H1 (cell line): ENCODE data around the gene PRR14L. TPM values are rescaled to one million over a fixed set of nuclear protein-coding genes. Genes with fewer than 3 reads are reported as not detected.

Experiments used
- CTCF ChIA-PET: fragments of 300-600 bp; sonication (Branson Sonifier 250); formaldehyde crosslinking; loops from one replicate; lab custom pipeline; 2021; ENCODE audit not compliant: partially characterized antibody; lab: Charles Lee
- POLR2A ChIA-PET: fragments of 300-600 bp; sonication (Branson Sonifier 250); formaldehyde crosslinking; loops from one replicate; lab custom pipeline; 2021; ENCODE audit warnings: inconsistent platforms; ENCODE audit not compliant: partially characterized antibody; lab: Charles Lee
- DNase-seq, 2 experiments: peaks; one replicate each; pipeline versions ENCODE4 v3.0.0 to v3.0.0-alpha.2; 2010 to 2022; ENCODE audit warnings: low spot score in 2 of 2, low read depth in 1 of 2, mixed read lengths in 1 of 2
- FAIRE-seq: peaks from 2 replicates; lab custom pipeline; 2011; peaks lifted over from hg19 to GRCh38; lab: Jason Lieb, UNC
- H2AFZ ChIP-seq: 2 replicates; pipeline ENCODE4 v1.8.1; 2012; ENCODE audit warnings: low read length, inconsistent platforms
- H2AK5ac ChIP-seq: 2 replicates; pipeline ENCODE4 v1.6.1; 2013; ENCODE audit warnings: low read depth, low read length
- H2BK120ac ChIP-seq: replicated peaks from 2 replicates; pipeline ENCODE3; 2013; ENCODE audit warnings: low read depth, low read length, inconsistent platforms
- H2BK12ac ChIP-seq: 2 replicates; pipeline ENCODE4 v1.6.1; 2013; ENCODE audit warnings: low read depth, low read length
- H2BK15ac ChIP-seq: 2 replicates; pipeline ENCODE4 v1.6.1; 2013; ENCODE audit warnings: low read length
- H2BK20ac ChIP-seq: 2 replicates; pipeline ENCODE4 v1.6.1; 2013; ENCODE audit warnings: low read length
- H2BK5ac ChIP-seq: 2 replicates; pipeline ENCODE4 v1.6.1; 2013; ENCODE audit warnings: low read depth, low read length
- H3K14ac ChIP-seq: 2 replicates; pipeline ENCODE4 v1.6.1; 2013; ENCODE audit warnings: inconsistent platforms; ENCODE audit not compliant: insufficient read length
- H3K18ac ChIP-seq: 2 replicates; pipeline ENCODE4 v1.6.1; 2013; ENCODE audit warnings: low read length; ENCODE audit errors: extremely low read depth
- H3K23ac ChIP-seq: 2 replicates; pipeline ENCODE4 v1.6.1; 2013; ENCODE audit warnings: inconsistent platforms; ENCODE audit not compliant: insufficient read length
- H3K23me2 ChIP-seq: 2 replicates; pipeline ENCODE4 v1.6.1; 2013; ENCODE audit warnings: low read depth, low read length
- H3K27ac ChIP-seq: 2 replicates; pipeline ENCODE4 v1.6.1; 2011; ENCODE audit warnings: low read depth, low read length, inconsistent platforms
- H3K27me3 ChIP-seq, 4 experiments: replicated peaks in 1 of 4; 1 replicate in 1 of 4; 2 replicates in 3 of 4; pipeline versions ENCODE4 v1.6.1 to v1.8.1; 2011 to 2013; ENCODE audit warnings: low read length in 3 of 4, mild to moderate bottlenecking in 3 of 4, inconsistent platforms in 2 of 4, mixed read lengths in 2 of 4, moderate library complexity in 1 of 4; ENCODE audit not compliant: control insufficient read depth in 3 of 4, insufficient read depth in 3 of 4; ENCODE audit errors: extremely low read depth in 1 of 4
- H3K36me3 ChIP-seq, 4 experiments: 2 replicates each; pipeline versions ENCODE4 v1.6.1 to v1.8.1; 2011 to 2013; ENCODE audit warnings: mild to moderate bottlenecking in 4 of 4, low read length in 3 of 4, moderate library complexity in 2 of 4, control low read depth in 1 of 4, inconsistent platforms in 1 of 4; ENCODE audit not compliant: insufficient read depth in 4 of 4, control insufficient read depth in 2 of 4
- H3K4ac ChIP-seq: replicated peaks from 2 replicates; pipeline ENCODE3; 2013; ENCODE audit warnings: low read length, low read depth, mixed read lengths, inconsistent platforms; ENCODE audit not compliant: insufficient read length
- H3K4me1 ChIP-seq, 4 experiments: replicated peaks in 1 of 4; 1 replicate in 1 of 4; 2 replicates in 3 of 4; pipeline versions ENCODE4 v1.6.1 to v1.8.1; 2011 to 2013; ENCODE audit warnings: low read length in 3 of 4, inconsistent platforms in 2 of 4, mixed read lengths in 1 of 4; ENCODE audit not compliant: insufficient read depth in 4 of 4, control insufficient read depth in 3 of 4
- H3K4me2 ChIP-seq, 2 experiments: 2 replicates each; pipeline versions ENCODE4 v1.6.1 to v1.8.1; 2011 to 2013; ENCODE audit warnings: low read depth in 2 of 2, low read length in 2 of 2, control low read depth in 1 of 2, inconsistent platforms in 1 of 2, mild to moderate bottlenecking in 1 of 2; ENCODE audit not compliant: insufficient read depth in 1 of 2
- H3K4me3 ChIP-seq, 4 experiments: fragments of 200-600, 300-600 bp in 1 of 4; sonication (generic), shearing (Covaris generic), sonication (Bioruptor Twin) in 1 of 4; 2 replicates each; pipeline versions ENCODE4 v1.5.1 to v1.8.1; 2011 to 2016; ENCODE audit warnings: low read length in 4 of 4, low read depth in 3 of 4, control low read depth in 2 of 4, inconsistent platforms in 2 of 4, mild to moderate bottlenecking in 2 of 4, mixed read lengths in 1 of 4, moderate library complexity in 1 of 4; ENCODE audit not compliant: insufficient read depth in 2 of 4; ENCODE audit errors: extremely low read depth in 1 of 4
- H3K56ac ChIP-seq: replicated peaks from 2 replicates; pipeline ENCODE3; 2013; ENCODE audit warnings: low read depth, mild to moderate bottlenecking, mixed read lengths, low read length, inconsistent platforms; ENCODE audit not compliant: insufficient read length
- H3K79me1 ChIP-seq: 2 replicates; pipeline ENCODE4 v1.6.1; 2013; ENCODE audit warnings: low read depth, low read length, control low read depth
- H3K79me2 ChIP-seq, 2 experiments: 2 replicates each; pipeline versions ENCODE4 v1.6.1 to v1.8.1; 2012 to 2013; ENCODE audit warnings: low read length in 2 of 2, mild to moderate bottlenecking in 2 of 2, inconsistent platforms in 1 of 2; ENCODE audit not compliant: insufficient read depth in 2 of 2, control insufficient read depth in 1 of 2
- H3K9ac ChIP-seq, 4 experiments: replicated peaks in 1 of 4; 1 replicate in 1 of 4; 2 replicates in 3 of 4; pipeline versions ENCODE4 v1.6.1 to v1.8.1; 2011 to 2013; ENCODE audit warnings: low read depth in 3 of 4, low read length in 3 of 4, control low read depth in 2 of 4, mild to moderate bottlenecking in 2 of 4, moderate library complexity in 2 of 4, inconsistent platforms in 1 of 4; ENCODE audit errors: extremely low read depth in 1 of 4
- H3K9me3 ChIP-seq, 2 experiments: 2 replicates each; pipeline versions ENCODE4 v1.6.1 to v1.8.1; 2012 to 2013; ENCODE audit warnings: mild to moderate bottlenecking in 2 of 2, moderate library complexity in 2 of 2, control low read depth in 1 of 2, inconsistent platforms in 1 of 2, low read depth in 1 of 2, low read length in 1 of 2, mixed read lengths in 1 of 2; ENCODE audit not compliant: insufficient read depth in 2 of 2
- H4K20me1 ChIP-seq, 2 experiments: replicated peaks in 1 of 2; 2 replicates each; pipeline versions ENCODE3 to v1.8.1; 2011 to 2013; ENCODE audit warnings: inconsistent platforms in 2 of 2, low read length in 2 of 2, mild to moderate bottlenecking in 1 of 2; ENCODE audit not compliant: insufficient read depth in 2 of 2, control insufficient read depth in 1 of 2
- H4K5ac ChIP-seq: 2 replicates; pipeline ENCODE4 v1.6.1; 2013; ENCODE audit warnings: low read length, low read depth, mixed read lengths, inconsistent platforms; ENCODE audit not compliant: insufficient read length
- H4K8ac ChIP-seq: 2 replicates; pipeline ENCODE4 v1.8.0; 2013; ENCODE audit warnings: mild to moderate bottlenecking, moderate library complexity, low read length, inconsistent platforms; ENCODE audit not compliant: insufficient read depth; ENCODE audit errors: extremely low read depth
- H4K91ac ChIP-seq: replicated peaks from 2 replicates; pipeline ENCODE3; 2013; ENCODE audit warnings: low read length, mixed read lengths, inconsistent platforms; ENCODE audit not compliant: insufficient read length
- CHD1 ChIP-seq: IDR thresholded peaks from 2 replicates; pipeline ENCODE4 v1.6.1; 2012; ENCODE audit warnings: low read depth, low read length, improper control_type of control experiment
- MAX ChIP-seq: IDR thresholded peaks from 2 replicates; pipeline ENCODE4 v1.6.1; 2012; ENCODE audit warnings: inconsistent platforms
- WGBS, 2 experiments: shearing (Covaris generic) in 1 of 2; methylation state at CpG; one replicate each; pipeline versions ENCODE4 v1.1.6 to v1.1.7; 2013 to 2015; ENCODE audit warnings: low lambda C conversion rate in 2 of 2, mixed read lengths in 2 of 2, inconsistent platforms in 1 of 2, low coverage in 1 of 2, missing lambda C conversion rate in 1 of 2; ENCODE audit not compliant: insufficient replicate concordance in 2 of 2, insufficient coverage in 1 of 2, insufficient read length in 1 of 2; ENCODE audit errors: extremely low coverage in 1 of 2, missing lambda C conversion rate in 1 of 2; 5-methylcytosine and 5-hydroxymethylcytosine counted together
- polyA plus RNA-seq, 7 experiments: library from polyadenylated mRNA; depleted of rRNA in 3 of 7; stranded (reverse) in 5 of 7; unstranded in 2 of 7; fragments of >200 nt in 5 of 7; fragments of 200-250 nt in 2 of 7; gene quantifications; 1 replicate in 5 of 7; 2 replicates in 1 of 7; 4 replicates in 1 of 7; pipeline versions ENCODE4 v1.2.1 to v1.2.3, GENCODE V29; 2011 to 2013; ENCODE audit warnings: missing spikeins in 2 of 7, mixed read lengths in 2 of 7
- total RNA-seq: library from RNA; stranded (reverse); fragmentation: NEBNext Ultra II Directional; extraction: Animal tissue kit (Norgen Biotek cat#: 25700); gene quantifications from 2 replicates; pipeline ENCODE4 v1.2.1, GENCODE V29; 2021

PRR14L gene
- total and polyA plus RNA-seq, 2 of the 8 experiments (the other 6 are each of a cell fraction or from before 2014, with no cell fraction given): 26.5 to 98.6 TPM

DNA sequence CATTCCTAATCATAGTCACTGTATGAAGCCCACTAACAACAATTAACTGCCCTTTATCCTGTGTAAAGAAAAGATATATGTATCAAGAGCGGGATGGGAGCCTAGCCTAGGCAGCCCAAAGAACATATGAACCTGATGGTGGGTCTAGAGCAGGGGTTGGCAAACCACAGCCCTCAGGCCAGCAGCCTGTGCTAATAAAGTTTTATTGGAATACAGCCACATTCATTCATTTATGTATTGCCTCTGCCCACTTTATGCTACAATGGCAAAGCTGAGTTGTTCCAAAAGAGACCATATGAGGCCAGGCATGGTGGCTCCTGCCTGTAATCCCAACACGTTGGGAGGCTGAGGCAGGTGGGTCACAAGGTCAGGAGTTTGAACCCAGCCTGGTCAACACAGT, 13.5 kb downstream of the PRR14L start:
- Histone ChIP-seq H3K4me1 (no peaks in the 10 kb centered on the region), H4K91ac (no peak overlapping the region), H4K8ac (no peak overlapping the region), H3K9me3 (no peaks in the 10 kb centered on the region), H2BK5ac (no peak overlapping the region), H3K4ac (no peak overlapping the region), H3K36me3 (peaks cover 9 to 45% (median 27%) of the 10 kb centered on the region in 4 experiments), H3K9ac (no peak overlapping the region), H3K14ac (no peak overlapping the region), H4K20me1 (peaks cover 3 to 10% of the 10 kb centered on the region in 2 experiments), H3K27me3 (no peaks in the 10 kb centered on the region), H3K79me1 (peaks cover 7% of the 10 kb centered on the region; the same call in 1 of the 2 replicates), H3K23me2 (no peaks in the 10 kb centered on the region; the same call in 1 of the 2 replicates), H2BK15ac (no peak overlapping the region), H2BK12ac (no peak overlapping the region), H2AK5ac (no peak overlapping the region), H3K18ac (no peak overlapping the region), H2BK20ac (no peak overlapping the region), H3K56ac (no peak overlapping the region), H4K5ac (no peak overlapping the region), H3K27ac (no peak overlapping the region), H3K79me2 (peaks cover 9 to 84% of the 10 kb centered on the region in 2 experiments; a peak in 3 of 4 replicates), H2BK120ac (no peak overlapping the region), H3K23ac (no peak overlapping the region), H2AFZ (no peak overlapping the region), H3K4me2 (no peak overlapping the region), H3K4me3 (no peak overlapping the region)
- POLR2A ChIA-PET: interaction anchor here (0.5 kb wide), 1 partner anchor 52 kb away, joined by 3 read pairs; no protein-coding TSS in a partner anchor
- TF ChIP-seq CHD1 (no peak), MAX (no peak)
- CTCF ChIA-PET: interaction anchor here (0.7 kb wide), 1 partner anchor 65 kb away, joined by 3 read pairs; no protein-coding TSS in a partner anchor
- no peak for DNase-seq
- WGBS, 2 experiments: 88% methylated on average over 2 of the region's 2 CpGs; no CpG with 5 or more reads in 1 of the 2 experiments
- no peak for FAIRE-seq
